Measurements from ENCODE around the gene PALLD.

The PALLD gene

GRCh38 chr4:168472920-168473319, 23.9 kb upstream of the PALLD start:
- DNase-seq (ENCODE audit: low read depth), result no peak
- no peak overlapping the region for H3K4me3 ChIP-seq (ENCODE audit: low read depth, low read length)
- TF ChIP-seq CTCF (conservative IDR thresholded peaks at IDR 0.05; ENCODE audit: low read depth, low read length), result no peak

- no peak overlapping the region for H3K4me3 ChIP-seq (ENCODE audit: low read depth, low read length)
- no peak for TF ChIP-seq CTCF (conservative IDR thresholded peaks at IDR 0.05; ENCODE audit: low read depth, low read length)
- no peak for DNase-seq (ENCODE audit: low read depth)
Observed at GRCh38 chr4:168474660-168475320, 22.1 kb upstream of the PALLD start.

- no peak for TF ChIP-seq CTCF (conservative IDR thresholded peaks at IDR 0.05; ENCODE audit: low read depth, low read length)
Observed at GRCh38 chr4:168475745-168476144, 21.1 kb upstream of the PALLD start.

GRCh38 chr4:168478868-168479267, 18.0 kb upstream of the PALLD start:
- no peak for TF ChIP-seq CTCF (conservative IDR thresholded peaks at IDR 0.05; ENCODE audit: low read depth, low read length)
- DNase-seq (ENCODE audit: low read depth), result no peak
- no peak overlapping the region for H3K4me3 ChIP-seq (ENCODE audit: low read depth, low read length)

More at GRCh38 chr4:168475745-168476144, 21.1 kb upstream of the PALLD start:
- peak; percentile 31 for DNase-seq (ENCODE audit: low read depth)
- H3K4me3 ChIP-seq (ENCODE audit: low read depth, low read length), result no peak overlapping the region

GRCh38 chr4:168480931-168481611, 15.8 kb upstream of the PALLD start:
- no peak for TF ChIP-seq CTCF (conservative IDR thresholded peaks at IDR 0.05; ENCODE audit: low read depth, low read length)
- peak; percentile 88 for DNase-seq (ENCODE audit: low read depth)
- H3K4me3 ChIP-seq (ENCODE audit: low read depth, low read length), result peak overlapping the region; percentile 81

GRCh38 chr4:168483811-168484210, 13.0 kb upstream of the PALLD start:
- no peak for TF ChIP-seq CTCF (conservative IDR thresholded peaks at IDR 0.05; ENCODE audit: low read depth, low read length)
- DNase-seq (ENCODE audit: low read depth), result peak; percentile 27
- H3K4me3 ChIP-seq (ENCODE audit: low read depth, low read length), result no peak overlapping the region

GRCh38 chr4:168484626-168485025, 12.2 kb upstream of the PALLD start:
- peak; percentile 90 for DNase-seq (ENCODE audit: low read depth)
- no peak overlapping the region for H3K4me3 ChIP-seq (ENCODE audit: low read depth, low read length)
- TF ChIP-seq CTCF (conservative IDR thresholded peaks at IDR 0.05; ENCODE audit: low read depth, low read length), result no peak

All from choroid plexus epithelial cell (primary cell).